Stimulated activated naive CD4-positive, alpha-beta T cell treated with Interleukin-2 at 50 U/mL for 16 hours (primary cell): ENCODE data around the gene CUTC.

ENCODE experiments used
- DNase-seq: peaks from one replicate; lab custom pipeline; 2025; lab: John Stamatoyannopoulos, UW

The CUTC gene

DNA sequence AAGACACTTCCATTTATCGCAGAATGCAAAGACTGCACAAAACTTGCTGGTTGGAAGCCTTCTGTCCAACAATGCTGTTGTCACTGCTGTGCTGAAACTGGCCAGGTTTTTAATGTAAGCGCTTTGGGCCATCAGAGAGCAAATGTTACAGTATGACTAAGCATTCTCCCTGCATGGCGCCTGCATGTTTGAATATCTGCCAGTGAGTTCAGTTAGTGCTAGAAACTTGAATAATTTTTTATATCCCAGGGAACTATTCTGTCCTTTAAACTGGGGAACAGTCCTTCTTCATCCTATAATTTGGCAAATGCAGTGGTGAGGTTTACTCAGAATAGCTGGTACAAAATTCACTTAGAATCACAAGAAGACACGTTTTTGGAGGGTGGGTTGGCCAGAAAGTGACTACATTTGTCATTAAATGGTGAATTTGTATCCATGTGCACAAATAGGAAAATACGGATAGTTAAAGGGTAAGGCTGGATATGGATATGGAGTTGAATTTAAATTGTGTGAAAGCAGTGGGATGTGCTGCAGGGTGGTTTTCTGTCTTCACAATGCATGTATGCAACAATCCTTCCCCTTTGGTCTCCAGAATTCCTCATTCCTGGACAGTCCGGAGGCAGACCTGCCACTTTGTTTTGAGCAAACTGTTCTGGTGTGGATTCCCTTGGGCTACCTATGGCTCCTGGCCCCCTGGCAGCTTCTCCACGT lies 52.1 kb downstream of the CUTC start:
- no peak for DNase-seq

- no peak for DNase-seq
Observed at GRCh38 chr10:99784727-99785441, 52.9 kb downstream of the CUTC start.

GRCh38 chr10:99785646-99786045 lies 53.6 kb downstream of the CUTC start:
- DNase-seq = no peak

DNA sequence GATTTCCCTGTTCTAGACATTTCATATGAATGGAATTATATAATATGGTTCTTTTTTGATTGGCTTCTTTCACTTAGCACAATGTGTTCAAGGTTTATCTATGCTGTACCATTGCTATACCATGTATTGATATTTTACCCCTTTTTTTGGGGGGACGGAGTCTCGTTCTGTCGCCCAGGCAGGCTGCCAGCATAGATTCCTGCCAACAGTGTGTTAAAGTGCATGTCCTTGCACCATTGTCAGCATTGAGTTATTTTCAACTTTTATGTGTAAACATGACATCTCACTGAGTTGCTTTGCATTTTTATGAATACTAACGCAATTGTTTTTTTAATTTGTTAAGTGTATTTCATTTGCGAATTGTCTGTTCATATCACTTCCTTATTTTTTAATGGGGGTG lies 55.3 kb downstream of the CUTC start:
- no peak for DNase-seq

GRCh38 chr10:99787782-99788445 lies 55.9 kb downstream of the CUTC start:
- no peak for DNase-seq

DNA sequence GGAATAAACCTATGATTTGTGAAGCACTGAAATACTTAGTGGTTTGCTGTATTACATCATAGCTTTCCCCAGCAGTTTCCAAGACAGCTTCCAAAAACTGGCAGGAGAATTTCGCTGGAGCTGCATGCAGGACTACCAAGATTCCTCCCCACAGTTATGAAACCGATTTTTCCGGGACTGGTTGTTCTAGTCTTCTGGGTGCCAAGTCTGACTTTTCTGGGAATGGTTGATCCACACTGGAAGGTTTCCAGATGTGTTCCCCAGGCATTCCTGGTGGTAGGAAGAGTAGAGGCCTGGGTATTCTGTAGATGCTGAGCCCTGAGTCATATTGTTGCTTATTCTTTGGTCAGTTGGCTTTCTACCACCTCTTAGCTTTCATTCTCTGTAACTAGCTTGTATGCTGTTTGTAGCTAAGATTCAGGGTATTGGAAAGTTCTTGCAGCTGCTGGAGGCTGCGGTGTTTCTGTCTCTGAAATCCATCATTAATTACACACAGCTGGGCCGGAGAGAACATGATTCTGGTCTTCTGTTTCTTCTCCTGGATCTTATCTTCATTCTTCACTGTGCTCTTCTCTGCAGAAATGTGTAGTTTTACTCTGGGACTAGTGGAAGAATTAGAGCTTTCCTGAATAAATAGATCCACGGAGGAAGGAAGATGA lies 56.7 kb downstream of the CUTC start:
- no peak for DNase-seq

GRCh38 chr10:99791831-99792230 lies 59.8 kb downstream of the CUTC start:
- DNase-seq = no peak

DNA sequence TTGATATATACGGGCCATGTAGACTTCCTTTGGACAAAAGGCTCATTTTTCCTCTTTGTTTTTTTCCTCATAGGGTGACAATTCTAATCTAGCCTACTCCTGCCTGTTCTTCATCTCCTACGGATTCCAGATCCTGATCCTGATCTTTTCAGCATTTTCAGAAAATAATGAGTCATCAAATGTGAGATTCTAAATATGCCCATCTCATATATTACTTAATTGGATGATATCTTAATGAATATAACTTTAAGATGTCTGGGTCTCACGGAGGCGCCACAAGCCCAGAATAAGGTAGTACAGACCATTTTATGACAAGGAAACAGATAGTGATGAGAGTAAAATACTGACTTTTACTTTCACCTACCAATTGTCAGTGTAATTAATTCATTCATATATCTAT lies 61.8 kb downstream of the CUTC start:
- no peak for DNase-seq

DNA sequence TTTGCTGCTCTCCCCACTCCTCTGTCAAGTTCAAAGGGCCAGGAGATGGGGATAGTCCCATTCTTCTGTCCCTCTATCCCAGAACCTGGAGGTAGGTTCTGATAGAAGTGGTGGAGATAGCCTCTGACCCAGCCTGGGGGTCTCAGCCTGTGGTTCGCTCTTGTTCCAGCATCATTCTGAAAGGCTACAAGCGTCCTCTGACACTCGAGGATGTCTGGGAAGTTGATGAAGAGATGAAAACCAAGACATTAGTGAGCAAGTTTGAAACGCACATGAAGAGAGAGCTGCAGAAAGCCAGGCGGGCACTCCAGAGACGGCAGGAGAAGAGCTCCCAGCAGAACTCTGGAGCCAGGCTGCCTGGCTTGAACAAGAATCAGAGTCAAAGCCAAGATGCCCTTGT lies 64.9 kb downstream of the CUTC start:
- no peak for DNase-seq

- DNase-seq = no peak
Observed at GRCh38 chr10:99798031-99798430, 66.0 kb downstream of the CUTC start.

DNA sequence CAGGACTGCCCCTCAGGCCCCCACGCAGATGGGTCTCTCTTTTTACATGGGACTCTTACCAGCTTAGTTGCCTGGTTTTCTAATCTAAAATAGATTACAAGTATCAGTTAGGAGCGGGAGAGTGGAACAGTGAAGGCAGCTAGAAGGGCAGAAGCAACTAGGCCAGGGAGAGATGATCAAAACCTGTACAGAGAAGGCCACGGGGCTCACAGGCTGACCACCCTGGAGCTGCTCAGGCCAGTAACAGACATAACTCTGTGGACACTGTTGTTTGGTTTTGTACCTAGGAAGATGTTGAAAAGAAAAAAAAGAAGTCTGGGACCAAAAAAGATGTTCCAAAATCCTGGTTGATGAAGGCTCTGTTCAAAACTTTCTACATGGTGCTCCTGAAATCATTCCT lies 66.9 kb downstream of the CUTC start:
- DNase-seq = no peak

DNA sequence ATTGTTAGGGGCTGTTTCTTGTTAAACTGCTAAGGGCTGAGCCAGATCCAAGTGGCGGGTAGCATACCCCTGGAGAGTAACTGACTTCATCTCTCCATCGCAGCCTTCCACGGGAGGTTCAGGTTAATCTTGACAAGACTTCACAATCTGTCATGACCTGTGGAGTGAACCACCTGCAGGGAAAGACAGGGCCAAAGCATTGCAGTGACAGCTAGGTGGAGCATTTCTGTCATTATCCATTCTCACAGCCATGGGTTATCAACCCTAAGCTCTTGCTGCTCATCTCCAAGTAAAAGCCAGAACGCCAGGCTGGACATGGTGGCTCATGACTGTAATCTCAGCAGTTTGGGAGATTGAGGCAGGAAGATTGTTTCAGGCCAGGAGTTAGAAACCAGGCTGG lies 67.6 kb downstream of the CUTC start:
- no peak for DNase-seq

DNA sequence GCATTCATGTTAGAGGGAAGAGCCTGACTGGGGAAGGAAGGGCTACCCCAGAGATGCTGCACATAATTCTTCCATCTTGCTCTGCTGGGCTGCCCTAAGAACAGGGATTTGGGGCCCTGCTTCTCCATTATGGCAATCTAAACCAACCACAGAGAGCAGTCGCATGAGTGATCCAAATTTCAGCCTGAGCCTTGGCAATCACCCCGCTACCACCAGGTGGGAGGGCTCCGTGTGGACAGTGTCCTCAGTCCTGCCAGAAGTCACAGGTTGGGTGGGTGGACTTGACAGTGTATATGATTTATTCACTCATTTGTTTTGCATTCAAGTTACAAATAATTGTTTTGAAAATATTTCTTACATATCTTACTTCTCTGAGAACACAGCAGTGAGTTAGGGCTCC lies 72.4 kb downstream of the CUTC start:
- DNase-seq = no peak

GRCh38 chr10:99805190-99805589 lies 73.2 kb downstream of the CUTC start:
- no peak for DNase-seq
